Liver (tissue), 9 donors: ENCODE data around the gene SESN3. TPM values are rescaled to one million over a fixed set of nuclear protein-coding genes. Genes with fewer than 3 reads are reported as not detected.

Source experiments
- DNase-seq: peaks from one replicate; pipeline ENCODE4 v3.0.0-alpha.2; 2017; ENCODE audit warnings: low spot score
- H3K27ac ChIP-seq, 2 donors: one replicate each; pipeline ENCODE4 v1.7.0; 2013; ENCODE audit warnings: inconsistent platforms in 2 of 2, low read length in 2 of 2, control low read depth in 1 of 2, low read depth in 1 of 2, mild to moderate bottlenecking in 1 of 2
- H3K27me3 ChIP-seq, 4 donors: one replicate each; pipeline versions ENCODE4 v1.6.1 to v1.7.0; 2013; ENCODE audit warnings: low read length in 3 of 4, inconsistent platforms in 1 of 4, mild to moderate bottlenecking in 1 of 4, moderate library complexity in 1 of 4; ENCODE audit not compliant: control insufficient read depth in 4 of 4, insufficient read depth in 4 of 4
- H3K36me3 ChIP-seq, 4 donors: one replicate each; pipeline versions ENCODE4 v1.6.1 to v1.7.0; 2013; ENCODE audit warnings: low read length in 3 of 4, mild to moderate bottlenecking in 3 of 4, low read depth in 1 of 4, moderate library complexity in 1 of 4; ENCODE audit not compliant: control insufficient read depth in 4 of 4, insufficient read depth in 3 of 4
- H3K4me1 ChIP-seq, 4 donors: one replicate each; pipeline versions ENCODE4 v1.6.1 to v1.7.0; 2013; ENCODE audit warnings: low read length in 3 of 4, mild to moderate bottlenecking in 3 of 4, moderate library complexity in 1 of 4; ENCODE audit not compliant: control insufficient read depth in 4 of 4, insufficient read depth in 4 of 4
- H3K4me3 ChIP-seq, 3 donors: one replicate each; pipeline versions ENCODE4 v1.6.1 to v1.7.0; 2013; ENCODE audit warnings: low read length in 3 of 3, control low read depth in 1 of 3, low read depth in 1 of 3, mild to moderate bottlenecking in 1 of 3
- H3K9ac ChIP-seq, 2 donors: one replicate each; pipeline ENCODE4 v1.7.0; 2013; ENCODE audit warnings: low read length in 2 of 2, mild to moderate bottlenecking in 2 of 2, moderate library complexity in 2 of 2, control low read depth in 1 of 2, low read depth in 1 of 2
- H3K9me3 ChIP-seq, 4 donors: one replicate each; pipeline versions ENCODE4 v1.6.1 to v1.7.0; 2013; ENCODE audit warnings: low read length in 3 of 4; ENCODE audit not compliant: control insufficient read depth in 4 of 4
- ATF3 ChIP-seq: IDR thresholded peaks from 2 replicates; pipeline ENCODE4 v1.6.1; 2016; ENCODE audit warnings: antibody characterized with exemption
- CTCF ChIP-seq: fragments of 150-350 bp; IDR thresholded peaks from 2 replicates; pipeline ENCODE4 v1.5.1; 2017; ENCODE audit warnings: improper control_type of control experiment, low read depth, low read length; ENCODE audit not compliant: missing input control
- EGR1 ChIP-seq, 2 donors: IDR thresholded peaks; 2 replicates each; pipeline ENCODE4 v1.6.1; 2016 to 2018; ENCODE audit warnings: antibody characterized with exemption in 2 of 2, low read depth in 2 of 2
- FOXA2 ChIP-seq: IDR thresholded peaks from 2 replicates; pipeline ENCODE4 v1.6.1; 2016; ENCODE audit warnings: antibody characterized with exemption
- GABPA ChIP-seq, 2 donors: IDR thresholded peaks in 1 of 2; conservative IDR thresholded peaks in 1 of 2; 2 replicates each; pipeline ENCODE4 v1.6.1; 2016; ENCODE audit warnings: antibody characterized with exemption in 2 of 2, mild to moderate bottlenecking in 1 of 2, moderate library complexity in 1 of 2
- HNF4A ChIP-seq, 2 donors: conservative IDR thresholded peaks; 2 replicates each; pipeline ENCODE4 v1.6.1; 2016; ENCODE audit warnings: antibody characterized with exemption in 2 of 2, mild to moderate bottlenecking in 2 of 2
- HNF4G ChIP-seq: IDR thresholded peaks from 2 replicates; pipeline ENCODE4 v1.6.1; 2016; ENCODE audit warnings: antibody characterized with exemption
- JUND ChIP-seq, 2 donors: IDR thresholded peaks; 2 replicates each; pipeline ENCODE4 v1.6.1; 2016; ENCODE audit warnings: antibody characterized with exemption in 2 of 2
- MAX ChIP-seq: IDR thresholded peaks from 2 replicates; pipeline ENCODE4 v1.6.1; 2016; ENCODE audit warnings: antibody characterized with exemption
- NR2F2 ChIP-seq: IDR thresholded peaks from 2 replicates; pipeline ENCODE4 v1.6.1; 2016; ENCODE audit warnings: antibody characterized with exemption
- RAD21 ChIP-seq, 2 donors: IDR thresholded peaks; 2 replicates each; pipeline ENCODE4 v1.6.1; 2016; ENCODE audit warnings: antibody characterized with exemption in 2 of 2, mild to moderate bottlenecking in 2 of 2
- REST ChIP-seq: IDR thresholded peaks from 2 replicates; pipeline ENCODE4 v1.6.1; 2016; ENCODE audit warnings: antibody characterized with exemption, mild to moderate bottlenecking
- RXRA ChIP-seq, 2 donors: IDR thresholded peaks; 2 replicates each; pipeline ENCODE4 v1.6.1; 2017 to 2018; ENCODE audit warnings: antibody characterized with exemption in 2 of 2, mild to moderate bottlenecking in 1 of 2
- SP1 ChIP-seq: IDR thresholded peaks from 2 replicates; pipeline ENCODE4 v1.6.1; 2018; ENCODE audit warnings: antibody characterized with exemption, mild to moderate bottlenecking
- TAF1 ChIP-seq: conservative IDR thresholded peaks from 2 replicates; pipeline ENCODE4 v1.6.1; 2016; ENCODE audit warnings: antibody characterized with exemption, mild to moderate bottlenecking
- YY1 ChIP-seq: IDR thresholded peaks from 2 replicates; pipeline ENCODE4 v1.6.1; 2016; ENCODE audit warnings: antibody characterized with exemption, mild to moderate bottlenecking
- WGBS: extraction: QIAGEN DNeasy Blood & Tissue Kit; methylation state at CpG from one replicate; pipeline ENCODE4 v1.1.7; 2013; 5-methylcytosine and 5-hydroxymethylcytosine counted together
- polyA plus RNA-seq, 2 donors: library from polyadenylated mRNA; stranded (reverse) in 1 of 2; unstranded in 1 of 2; fragments of 200-250 nt in 1 of 2; fragments of >200 nt in 1 of 2; fragmentation: Nextera tagmentation in 1 of 2; extraction: Ambion mirVana in 1 of 2; gene quantifications; one replicate each; pipeline versions ENCODE4 v1.2.1 to v1.2.3, GENCODE V29; 2013 to 2015
- total RNA-seq, 2 donors: library from RNA; depleted of rRNA; stranded (reverse); fragments of >200 nt; gene quantifications; one replicate each; pipeline ENCODE4 v1.2.3, GENCODE V29; 2014
- TF ChIP-seq, protein P1 (sequence below): IDR thresholded peaks from 2 replicates; pipeline ENCODE4 v1.6.1; 2016; ENCODE audit warnings: antibody characterized with exemption
- donor health status: healthy.
- donor health status: healthy.
- donor health status: healthy.
- donor health status: healthy.
- donor health status: healthy.

SESN3 gene
- total and polyA plus RNA-seq, 4 donors: 0.85 to 46.6 (median 2.6) TPM

GRCh38 chr11:95152876-95153856, 77.8 kb downstream of the SESN3 start:
- H3K27ac ChIP-seq: no peak overlapping the region
- DNase-seq: peak; percentile 72
- H3K4me1 ChIP-seq: peaks cover 0 to 25% (median 13%) of the 10 kb centered on the region in 4 donors
- no peaks in the 10 kb centered on the region for H3K9me3 ChIP-seq
- no peaks in the 10 kb centered on the region for H3K36me3 ChIP-seq
- peak overlapping the region in 1 of 2 donors; percentile 65 for H3K9ac ChIP-seq
- peak overlapping the region in 1 of 3 donors; percentile 19 for H3K4me3 ChIP-seq
- TF ChIP-seq RXRA (IDR thresholded peaks at IDR 0.05) (no peak), REST (no peak), GABPA (IDR thresholded peaks at IDR 0.05 in 1 of 2, conservative IDR thresholded peaks at IDR 0.05 in 1 of 2) (no peak), YY1 (no peak), ATF3 (no peak), SP1 (no peak), JUND (IDR thresholded peaks at IDR 0.05) (no peak), CTCF (no peak), NR2F2 (no peak), MAX (no peak), HNF4G (no peak), TAF1 (no peak), HNF4A (conservative IDR thresholded peaks at IDR 0.05) (no peak)
- H3K27me3 ChIP-seq: no peaks in the 10 kb centered on the region
- WGBS: 48% methylated on average over 10 of the region's 10 CpGs

- Histone ChIP-seq H3K36me3 (no peaks in the 10 kb centered on the region), H3K9ac (peak overlapping the region; percentile 61 to 64), H3K4me1 (peaks cover 0 to 25% (median 13%) of the 10 kb centered on the region in 4 donors), H3K27ac (peak overlapping the region; percentile 81 to 88), H3K27me3 (no peaks in the 10 kb centered on the region), H3K9me3 (no peaks in the 10 kb centered on the region), H3K4me3 (peak overlapping the region; percentile 57 to 81 (median 74))
- WGBS: under 1% methylated on average over 55 of the region's 55 CpGs
- DNase-seq: peak; percentile 92
- TF ChIP-seq YY1 (no peak), FOXA2 (no peak), MAX (peak; percentile 75), ATF3 (no peak), TAF1 (peak; percentile 60), EGR1 (IDR thresholded peaks at IDR 0.05; ENCODE audit: low read depth in 2 of 2) (no peak), CTCF (peak; percentile 96), RAD21 (IDR thresholded peaks at IDR 0.05) (peak; percentile 88), HNF4G (no peak), JUND (IDR thresholded peaks at IDR 0.05) (peak; percentile 25 to 47), NR2F2 (no peak), SP1 (peak; percentile 56), GABPA (IDR thresholded peaks at IDR 0.05 in 1 of 2, conservative IDR thresholded peaks at IDR 0.05 in 1 of 2) (no peak)
- TF ChIP-seq, protein P1, sequence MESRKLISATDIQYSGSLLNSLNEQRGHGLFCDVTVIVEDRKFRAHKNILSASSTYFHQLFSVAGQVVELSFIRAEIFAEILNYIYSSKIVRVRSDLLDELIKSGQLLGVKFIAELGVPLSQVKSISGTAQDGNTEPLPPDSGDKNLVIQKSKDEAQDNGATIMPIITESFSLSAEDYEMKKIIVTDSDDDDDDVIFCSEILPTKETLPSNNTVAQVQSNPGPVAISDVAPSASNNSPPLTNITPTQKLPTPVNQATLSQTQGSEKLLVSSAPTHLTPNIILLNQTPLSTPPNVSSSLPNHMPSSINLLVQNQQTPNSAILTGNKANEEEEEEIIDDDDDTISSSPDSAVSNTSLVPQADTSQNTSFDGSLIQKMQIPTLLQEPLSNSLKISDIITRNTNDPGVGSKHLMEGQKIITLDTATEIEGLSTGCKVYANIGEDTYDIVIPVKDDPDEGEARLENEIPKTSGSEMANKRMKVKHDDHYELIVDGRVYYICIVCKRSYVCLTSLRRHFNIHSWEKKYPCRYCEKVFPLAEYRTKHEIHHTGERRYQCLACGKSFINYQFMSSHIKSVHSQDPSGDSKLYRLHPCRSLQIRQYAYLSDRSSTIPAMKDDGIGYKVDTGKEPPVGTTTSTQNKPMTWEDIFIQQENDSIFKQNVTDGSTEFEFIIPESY: no peak
Observed at GRCh38 chr11:95150956-95151684, 79.9 kb downstream of the SESN3 start.
